ENCODE data around the gene BFSP1.

Gene BFSP1

GRCh38 chr20:17545127-17545526 lies 13.9 kb upstream of the BFSP1 start (continued):
- TF ChIP-seq ZBTB11 (tag by site-specific recombination; conservative IDR thresholded peaks at IDR 0.05; ENCODE audit: low read depth) (no peak), ZNF223 (tag by site-specific recombination; IDR thresholded peaks at IDR 0.05) (no peak), ZNF2 (tag by site-specific recombination; IDR thresholded peaks at IDR 0.05) (no peak), ZNF645 (tag by site-specific recombination; IDR thresholded peaks at IDR 0.05) (no peak), ZNF274 (IDR thresholded peaks at IDR 0.05; ENCODE audit: low read length) (no peak), ZNF274 (tag by site-specific recombination; IDR thresholded peaks at IDR 0.05; ENCODE audit: borderline replicate concordance) (no peak), ZNF629 (tag by site-specific recombination; IDR thresholded peaks at IDR 0.05) (no peak), ZNF121 (tag by site-specific recombination; IDR thresholded peaks at IDR 0.05) (no peak), MEIS1 (CRISPR knock-in tag; IDR thresholded peaks at IDR 0.05; ENCODE audit: borderline replicate concordance) (no peak), ZNF776 (tag by site-specific recombination; IDR thresholded peaks at IDR 0.05; ENCODE audit: borderline replicate concordance) (no peak), ZFP41 (tag by site-specific recombination; IDR thresholded peaks at IDR 0.05; ENCODE audit: borderline replicate concordance) (no peak), SCRT2 (tag by site-specific recombination; IDR thresholded peaks at IDR 0.05) (no peak)

GRCh38 chr20:17543531-17544131 lies 12.5 kb upstream of the BFSP1 start:
- H3K27ac ChIP-seq (ENCODE audit: extremely low read depth, low read depth, low read length) = no peak overlapping the region
- H3K9me3 ChIP-seq (ENCODE audit: control insufficient read depth, insufficient read depth, low read depth, low read length) = no peaks in the 10 kb centered on the region
- TF ChIP-seq GLI2 (tag by site-specific recombination; IDR thresholded peaks at IDR 0.05; ENCODE audit: borderline replicate concordance, low read depth) = no peak
- no peaks in the 10 kb centered on the region for H3K36me3 ChIP-seq (ENCODE audit: control insufficient read depth in 2 of 2, insufficient read depth in 1 of 2, low read length in 2 of 2)
- CTCF ChIA-PET = interaction anchor here (0.6 to 2.0 kb wide), 5 partner anchors 39 to 139 kb away, joined by 3 to 8 read pairs (median 3); no protein-coding TSS in a partner anchor
- POLR2A ChIA-PET = no interaction called here
- H3K4me1 ChIP-seq (ENCODE audit: control insufficient read depth, insufficient read depth, low read length) = no peaks in the 10 kb centered on the region
- no peak overlapping the region for H3K4me3 ChIP-seq (ENCODE audit: low read depth, low read length)

- CTCF ChIA-PET = interaction anchor here (1.0 to 1.4 kb wide), 3 partner anchors 67 to 140 kb away, joined by 3 to 4 read pairs (median 3); no protein-coding TSS in a partner anchor
- POLR2A ChIA-PET = interaction anchor here (4.1 kb wide), 1 partner anchor 28 kb away, joined by 19 read pairs; the partner anchor contains the start of gene DSTN
- no peak for TF ChIP-seq CTCF (tag by site-specific recombination; IDR thresholded peaks at IDR 0.05)
- no peak for TF ChIP-seq ZNF776 (tag by site-specific recombination; IDR thresholded peaks at IDR 0.05; ENCODE audit: borderline replicate concordance)
- no peak for TF ChIP-seq ZIC2 (tag by site-specific recombination; IDR thresholded peaks at IDR 0.05)
- TF ChIP-seq ZNF350 (tag by site-specific recombination; IDR thresholded peaks at IDR 0.05) = no peak
- TF ChIP-seq PRDM6 (tag by site-specific recombination; IDR thresholded peaks at IDR 0.05) = peak; percentile 48
- Histone ChIP-seq H3K9me3 (ENCODE audit: control insufficient read depth, insufficient read depth, low read depth, low read length) (no peaks in the 10 kb centered on the region), H3K27ac (ENCODE audit: extremely low read depth, low read depth, low read length) (no peak overlapping the region), H3K4me3 (ENCODE audit: low read depth, low read length) (no peak overlapping the region), H3K36me3 (ENCODE audit: control insufficient read depth in 2 of 2, insufficient read depth in 1 of 2, low read length in 2 of 2) (no peaks in the 10 kb centered on the region), H3K4me1 (ENCODE audit: control insufficient read depth, insufficient read depth, low read length) (no peaks in the 10 kb centered on the region)
Observed at GRCh38 chr20:17542993-17543412, 11.8 kb upstream of the BFSP1 start.
